Stimulated activated naive CD4-positive, alpha-beta T cell treated with Interleukin-2 at 50 U/mL for 16 hours (primary cell): ENCODE results near the gene LRFN3.
"Not testable (repeated sequence)": the region's sequence is repeated elsewhere in the genome, so short reads cannot be mapped to it uniquely, and the experiment has no call there.

Source experiments
- DNase-seq: peaks from one replicate; lab custom pipeline; 2025; lab: John Stamatoyannopoulos, UW

Gene LRFN3

GRCh38 chr19:35935911-35936737 is at the start of gene LRFN3:
Gene LRFN3, plus strand, starts transcription at chr19:35936374. Its CDS starts 3,052 bp downstream, at chr19:35939426.
- peak; percentile 52 for DNase-seq

GRCh38 chr19:35887197-35887596 is 49.0 kb upstream of the LRFN3 start:
- DNase-seq, result no peak

GRCh38 chr19:35888398-35888797 is 47.8 kb upstream of the LRFN3 start:
- DNase-seq, result no peak

- DNase-seq, result no peak
Observed at GRCh38 chr19:35889370-35890112, 46.6 kb upstream of the LRFN3 start.

- no peak for DNase-seq
Observed at GRCh38 chr19:35890113-35890650, 46.0 kb upstream of the LRFN3 start.

- not testable (repeated sequence) for DNase-seq
Observed at GRCh38 chr19:35891819-35892218, 44.4 kb upstream of the LRFN3 start.

GRCh38 chr19:35894342-35894741 is 41.8 kb upstream of the LRFN3 start:
- DNase-seq, result no peak

- no peak for DNase-seq
Observed at GRCh38 chr19:35895911-35896642, 40.1 kb upstream of the LRFN3 start.

GRCh38 chr19:35896643-35897040 is 39.5 kb upstream of the LRFN3 start:
- no peak for DNase-seq

- no peak for DNase-seq
Observed at GRCh38 chr19:35897706-35898451, 38.3 kb upstream of the LRFN3 start.

- no peak for DNase-seq
Observed at GRCh38 chr19:35898499-35898809, 37.7 kb upstream of the LRFN3 start.

GRCh38 chr19:35899547-35900214 is 36.5 kb upstream of the LRFN3 start:
- DNase-seq, result peak; percentile 89

GRCh38 chr19:35901055-35901644 is 35.0 kb upstream of the LRFN3 start:
- no peak for DNase-seq

GRCh38 chr19:35901854-35902661 is 34.1 kb upstream of the LRFN3 start, which contains the start of gene HCST:
Gene HCST, plus strand, starts transcription at chr19:35902529. Its CDS starts 65 bp downstream, at chr19:35902594.
- peak; percentile 20 for DNase-seq

- no peak for DNase-seq
Observed at GRCh38 chr19:35902870-35903475, 33.2 kb upstream of the LRFN3 start.

GRCh38 chr19:35903550-35904179 is 32.5 kb upstream of the LRFN3 start:
- peak; percentile 86 for DNase-seq

- no peak for DNase-seq
Observed at GRCh38 chr19:35904311-35905068, 31.7 kb upstream of the LRFN3 start.

GRCh38 chr19:35905178-35905727 is 30.9 kb upstream of the LRFN3 start:
- no peak for DNase-seq
